Measurements from ENCODE around the gene IL1RAP.

The IL1RAP gene

DNA sequence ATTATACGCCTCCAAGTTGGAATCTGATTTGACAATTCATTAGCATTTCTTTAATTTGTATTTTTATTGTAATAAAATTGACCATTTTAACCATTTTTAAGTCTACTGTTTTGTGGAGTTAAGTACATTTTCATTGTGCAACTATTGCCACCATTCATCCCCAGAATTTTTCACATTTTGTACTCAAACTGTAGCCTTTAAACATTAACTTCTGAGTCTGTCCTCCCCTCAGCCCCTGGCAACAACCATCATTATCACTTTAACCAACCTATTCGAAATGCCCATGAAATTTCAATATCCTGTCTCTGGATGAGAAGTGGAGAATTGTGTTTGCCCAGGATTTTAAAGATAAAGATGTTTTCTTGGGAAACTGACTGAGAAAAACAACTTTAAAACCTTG lies 27.7 kb downstream of the IL1RAP start:
- DNase-seq (ENCODE audit: low spot score), result no peak
- no peak for FAIRE-seq

- FAIRE-seq (no peak), DNase-seq (ENCODE audit: low spot score) (no peak)
These were observed 29.0 kb downstream of the IL1RAP start for GRCh38 chr3:190542846-190543245.

GRCh38 chr3:190543671-190544070 lies 29.8 kb downstream of the IL1RAP start:
- DNase-seq (ENCODE audit: low spot score) (no peak), FAIRE-seq (no peak)

DNA sequence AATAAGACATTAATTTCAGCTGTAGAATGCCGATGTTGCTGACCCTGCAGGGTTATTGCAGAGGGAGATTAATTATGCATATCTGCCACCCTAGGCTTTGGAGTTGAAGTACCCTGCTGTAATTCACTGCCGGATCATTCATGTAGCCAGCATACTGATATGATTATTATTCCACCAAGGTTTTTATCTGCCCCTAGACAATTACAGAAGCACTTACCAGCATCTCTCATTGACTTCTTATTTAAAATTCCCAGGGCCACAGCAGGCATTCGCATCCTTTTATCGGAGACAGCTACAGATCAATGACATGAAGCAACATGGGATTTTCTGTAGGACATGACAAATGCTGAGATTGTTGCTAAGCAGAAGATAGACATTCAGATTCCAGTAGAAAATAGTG lies 31.3 kb downstream of the IL1RAP start:
- FAIRE-seq (no peak), DNase-seq (ENCODE audit: low spot score) (no peak)

GRCh38 chr3:190546881-190547510 lies 33.1 kb downstream of the IL1RAP start:
- FAIRE-seq, result no peak

DNA sequence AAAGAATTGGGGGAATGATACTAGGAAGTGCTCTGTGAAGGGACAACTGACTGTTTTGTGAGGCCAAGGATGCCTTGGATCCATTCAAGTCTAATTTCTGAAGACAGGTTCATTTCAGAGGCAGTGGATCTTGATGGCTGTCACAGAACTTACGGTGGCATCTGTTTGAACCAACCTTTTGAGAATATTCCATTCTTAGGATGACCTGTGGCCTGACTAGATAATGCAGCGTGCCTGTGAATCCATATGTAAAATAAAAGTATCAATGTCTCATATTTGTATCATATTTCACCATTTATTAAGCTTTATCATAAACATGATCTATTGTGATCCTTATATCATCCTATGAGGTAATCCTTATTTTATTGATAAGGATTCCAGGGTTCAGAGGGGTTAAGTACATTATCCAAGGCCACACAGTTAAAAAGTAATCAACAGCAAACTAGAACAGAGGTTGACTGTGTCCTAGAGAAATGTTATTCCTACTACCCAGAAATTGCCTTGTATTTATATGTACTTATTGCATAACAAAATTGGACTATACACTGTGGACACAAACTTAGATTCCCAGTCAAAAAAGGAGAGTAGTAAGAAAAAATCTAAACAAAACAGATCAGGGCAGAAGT lies 34.3 kb downstream of the IL1RAP start:
- no peak for FAIRE-seq

More at GRCh38 chr3:190546881-190547510, 33.1 kb downstream of the IL1RAP start:
- DNase-seq (ENCODE audit: low spot score), result no peak

GRCh38 chr3:190552021-190552420 lies 38.1 kb downstream of the IL1RAP start:
- no peak for DNase-seq (ENCODE audit: low spot score)
- FAIRE-seq, result no peak

More for the DNA sequence above, 34.3 kb downstream of the IL1RAP start:
- DNase-seq (ENCODE audit: low spot score), result no peak

GRCh38 chr3:190552969-190553759 lies 39.3 kb downstream of the IL1RAP start:
- DNase-seq (ENCODE audit: low spot score) (no peak), FAIRE-seq (no peak)

DNA sequence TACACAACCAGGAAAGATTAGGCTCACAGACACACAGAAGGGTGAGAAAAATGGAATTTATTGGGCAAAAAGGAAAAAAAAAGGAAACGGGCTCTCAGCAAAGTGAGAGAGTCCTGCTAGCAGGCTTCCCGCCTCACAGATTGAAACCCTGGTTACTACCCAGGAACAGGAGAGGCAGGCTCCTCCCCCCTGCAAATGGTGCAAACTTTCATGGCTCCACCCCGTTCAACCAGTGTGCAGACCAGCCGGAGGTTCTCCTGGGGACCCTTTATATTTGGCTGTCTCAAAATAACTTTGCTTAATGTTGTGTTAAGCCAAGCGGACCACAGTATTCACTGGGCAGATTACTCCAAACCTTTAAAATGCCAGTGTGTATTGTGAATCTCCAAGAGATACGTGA lies 40.3 kb downstream of the IL1RAP start:
- FAIRE-seq, result no peak
- no peak for DNase-seq (ENCODE audit: low spot score)

- FAIRE-seq, result no peak
These were observed 42.5 kb downstream of the IL1RAP start for GRCh38 chr3:190556351-190556750.

DNA sequence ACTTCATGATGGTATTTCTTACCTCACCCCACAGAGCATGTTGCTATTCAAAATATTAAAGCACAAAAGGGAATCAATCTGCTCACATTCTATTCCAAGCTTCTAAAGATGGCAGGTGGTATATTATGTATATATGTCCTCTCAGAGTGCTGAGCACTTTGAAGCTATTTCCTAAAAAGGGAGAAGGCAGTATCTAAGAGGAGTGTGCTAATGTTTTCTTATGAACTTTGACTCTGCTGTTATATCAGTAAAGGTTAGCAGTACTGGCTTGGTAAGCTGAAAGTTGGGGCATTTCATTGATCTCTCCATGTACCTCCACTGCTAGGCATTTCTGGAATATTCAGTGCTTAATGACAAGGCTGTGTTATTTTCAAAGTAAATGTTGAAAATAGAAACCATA lies 43.4 kb downstream of the IL1RAP start:
- no peak for FAIRE-seq
- no peak for DNase-seq (ENCODE audit: low spot score)

More at GRCh38 chr3:190556351-190556750, 42.5 kb downstream of the IL1RAP start:
- no peak for DNase-seq (ENCODE audit: low spot score)

DNA sequence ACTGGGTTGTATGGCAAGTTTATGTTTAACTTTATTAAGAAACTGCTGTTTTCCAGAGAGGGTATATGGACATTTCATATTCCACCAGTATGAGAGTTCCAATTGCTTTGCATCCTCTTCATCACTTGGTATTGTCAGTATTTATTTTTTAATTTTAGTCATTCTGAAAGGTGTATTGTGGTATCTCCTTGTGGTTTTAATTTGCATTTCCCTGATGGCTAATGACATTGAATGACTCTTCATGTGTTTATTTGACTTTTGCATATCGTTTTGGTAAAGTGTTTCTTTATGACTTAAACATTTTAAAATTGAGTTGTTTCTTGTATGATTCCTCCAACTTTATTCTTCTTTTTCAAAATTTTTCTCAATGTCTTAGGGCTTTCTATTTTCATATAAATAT lies 44.4 kb downstream of the IL1RAP start:
- DNase-seq (ENCODE audit: low spot score) (no peak), FAIRE-seq (no peak)

GRCh38 chr3:190558796-190559195 lies 44.9 kb downstream of the IL1RAP start:
- FAIRE-seq (no peak), DNase-seq (ENCODE audit: low spot score) (no peak)

- FAIRE-seq (no peak), DNase-seq (ENCODE audit: low spot score) (no peak)
These were observed 46.4 kb downstream of the IL1RAP start for GRCh38 chr3:190560013-190560895.

DNA sequence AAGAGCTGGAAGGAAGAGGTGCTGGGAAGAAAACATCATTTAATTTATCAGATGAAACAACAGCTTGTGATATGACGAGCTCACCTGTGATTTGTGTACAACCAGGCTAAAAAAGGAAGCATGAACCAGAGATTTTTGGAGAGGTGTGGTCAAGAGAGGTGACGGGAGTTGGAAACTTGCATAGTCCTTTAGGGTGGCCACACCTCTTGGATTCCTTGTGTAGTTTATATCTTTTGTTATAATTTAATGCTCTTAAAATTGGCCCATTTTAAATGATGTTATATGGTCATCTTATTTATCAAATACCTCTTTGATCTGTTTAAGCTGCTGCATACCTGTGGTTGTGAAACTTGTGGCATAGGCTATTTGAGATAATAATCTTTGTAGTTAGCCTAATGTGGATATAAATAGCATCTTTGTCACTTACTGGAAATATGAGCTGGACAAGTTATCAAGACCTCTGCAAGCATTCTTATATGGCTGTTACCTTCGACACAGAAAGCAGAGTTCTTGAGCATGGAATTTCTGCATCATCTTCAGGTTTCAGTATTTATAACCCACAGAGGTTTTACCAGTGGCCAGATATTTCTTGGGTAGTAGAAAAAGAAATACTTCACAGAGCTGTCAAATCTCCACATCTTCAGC lies 49.1 kb downstream of the IL1RAP start:
- DNase-seq (ENCODE audit: low spot score) (no peak), FAIRE-seq (no peak)

DNA sequence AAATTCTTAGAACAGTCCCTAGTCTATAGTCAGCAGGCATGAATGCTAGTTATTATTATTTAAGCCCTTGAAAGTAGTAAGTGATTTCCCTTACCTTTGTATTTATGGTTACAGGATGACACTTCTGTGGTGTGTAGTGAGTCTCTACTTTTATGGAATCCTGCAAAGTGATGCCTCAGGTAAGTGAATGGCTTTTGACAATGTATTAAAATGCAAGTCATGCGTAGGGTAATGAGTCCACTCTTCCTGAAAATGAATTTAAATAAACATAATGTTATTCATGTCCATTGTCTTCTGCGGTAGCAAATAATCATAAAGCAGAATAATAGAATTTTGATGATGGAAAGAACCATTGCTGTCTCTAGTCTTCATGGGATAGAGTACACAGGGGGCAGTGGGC lies 50.3 kb downstream of the IL1RAP start:
- FAIRE-seq (no peak), DNase-seq (ENCODE audit: low spot score) (no peak)

DNA sequence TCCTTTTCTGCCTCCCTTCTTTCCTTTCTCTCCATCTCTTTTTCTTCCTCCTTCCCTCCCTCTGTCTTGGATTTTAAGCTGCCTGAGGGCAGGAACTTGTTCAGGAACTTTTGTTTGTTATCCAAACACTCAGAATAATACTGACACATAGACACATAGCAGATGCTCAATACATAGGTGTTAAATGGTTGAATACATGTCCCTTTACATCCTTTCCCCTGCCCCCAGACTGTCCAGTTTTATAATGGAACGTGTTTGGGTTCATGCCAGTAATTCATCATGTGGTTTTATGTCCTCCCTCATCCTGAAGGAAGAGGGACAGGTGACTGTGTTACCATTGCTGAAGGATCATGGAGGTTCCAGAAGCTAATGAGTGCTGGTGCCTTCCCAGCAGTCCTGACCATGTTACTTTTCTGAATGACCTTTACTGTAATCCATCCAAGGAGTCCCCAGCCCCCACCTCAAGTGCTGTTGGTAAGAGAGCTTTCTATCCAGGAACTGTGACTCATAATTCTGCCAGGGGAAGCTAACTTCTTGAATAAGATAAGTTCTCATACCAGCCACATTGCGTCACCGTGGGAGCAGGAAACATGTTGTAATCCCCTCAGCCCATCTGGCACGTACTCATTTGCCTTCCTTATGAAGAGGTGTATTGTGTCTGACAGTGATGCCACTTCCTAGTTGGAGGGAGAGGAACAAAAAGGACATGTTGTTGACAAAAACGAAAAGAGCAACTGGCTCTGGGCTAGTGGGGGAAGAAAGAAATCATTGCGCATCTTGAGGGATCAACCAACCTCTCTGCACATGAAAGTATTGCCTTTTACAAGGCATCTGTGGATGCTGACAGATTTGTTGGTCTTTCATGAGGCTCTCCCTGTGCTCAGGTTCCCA lies 52.4 kb downstream of the IL1RAP start:
- FAIRE-seq (peak; percentile 98), DNase-seq (ENCODE audit: low spot score) (peak; percentile 100)

GRCh38 chr3:190568036-190568435 lies 54.2 kb downstream of the IL1RAP start:
- FAIRE-seq, result no peak
- no peak for DNase-seq (ENCODE audit: low spot score)

- FAIRE-seq (no peak), DNase-seq (ENCODE audit: low spot score) (no peak)
These were observed 60.6 kb downstream of the IL1RAP start for GRCh38 chr3:190574473-190574872.

Measured in RCC 7860 (cell line).